AG09309 (cell line): ENCODE measurements around the gene STMN3.
"Not testable (repeated sequence)": the region's sequence is repeated elsewhere in the genome, so short reads cannot be mapped to it uniquely, and the experiment has no call there.

ENCODE experiments used
- DNase-seq: peaks from one replicate; pipeline ENCODE4 v3.0.0-alpha.2; 2010; ENCODE audit warnings: low read depth
- H3K4me3 ChIP-seq: 2 replicates; pipeline ENCODE4 v1.5.1; 2011; ENCODE audit warnings: mild to moderate bottlenecking, low read depth, low read length, moderate library complexity; ENCODE audit not compliant: control insufficient read depth
- TF ChIP-seq, protein P1 (sequence below): IDR thresholded peaks from 2 replicates; pipeline ENCODE4 v1.5.1; 2011; ENCODE audit warnings: mild to moderate bottlenecking, low read depth, low read length, inconsistent platforms; ENCODE audit not compliant: insufficient read depth, control insufficient read depth; ENCODE audit errors: missing control alignments

Gene STMN3

GRCh38 chr20:63617876-63618265 lies 35.4 kb downstream of the STMN3 start:
- TF ChIP-seq, protein P1, sequence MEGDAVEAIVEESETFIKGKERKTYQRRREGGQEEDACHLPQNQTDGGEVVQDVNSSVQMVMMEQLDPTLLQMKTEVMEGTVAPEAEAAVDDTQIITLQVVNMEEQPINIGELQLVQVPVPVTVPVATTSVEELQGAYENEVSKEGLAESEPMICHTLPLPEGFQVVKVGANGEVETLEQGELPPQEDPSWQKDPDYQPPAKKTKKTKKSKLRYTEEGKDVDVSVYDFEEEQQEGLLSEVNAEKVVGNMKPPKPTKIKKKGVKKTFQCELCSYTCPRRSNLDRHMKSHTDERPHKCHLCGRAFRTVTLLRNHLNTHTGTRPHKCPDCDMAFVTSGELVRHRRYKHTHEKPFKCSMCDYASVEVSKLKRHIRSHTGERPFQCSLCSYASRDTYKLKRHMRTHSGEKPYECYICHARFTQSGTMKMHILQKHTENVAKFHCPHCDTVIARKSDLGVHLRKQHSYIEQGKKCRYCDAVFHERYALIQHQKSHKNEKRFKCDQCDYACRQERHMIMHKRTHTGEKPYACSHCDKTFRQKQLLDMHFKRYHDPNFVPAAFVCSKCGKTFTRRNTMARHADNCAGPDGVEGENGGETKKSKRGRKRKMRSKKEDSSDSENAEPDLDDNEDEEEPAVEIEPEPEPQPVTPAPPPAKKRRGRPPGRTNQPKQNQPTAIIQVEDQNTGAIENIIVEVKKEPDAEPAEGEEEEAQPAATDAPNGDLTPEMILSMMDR = no peak
- no peak for DNase-seq
- no peak overlapping the region for H3K4me3 ChIP-seq

GRCh38 chr20:63617092-63617875 lies 35.9 kb downstream of the STMN3 start:
- TF ChIP-seq, protein P1 = no peak
- H3K4me3 ChIP-seq = no peak overlapping the region

DNA sequence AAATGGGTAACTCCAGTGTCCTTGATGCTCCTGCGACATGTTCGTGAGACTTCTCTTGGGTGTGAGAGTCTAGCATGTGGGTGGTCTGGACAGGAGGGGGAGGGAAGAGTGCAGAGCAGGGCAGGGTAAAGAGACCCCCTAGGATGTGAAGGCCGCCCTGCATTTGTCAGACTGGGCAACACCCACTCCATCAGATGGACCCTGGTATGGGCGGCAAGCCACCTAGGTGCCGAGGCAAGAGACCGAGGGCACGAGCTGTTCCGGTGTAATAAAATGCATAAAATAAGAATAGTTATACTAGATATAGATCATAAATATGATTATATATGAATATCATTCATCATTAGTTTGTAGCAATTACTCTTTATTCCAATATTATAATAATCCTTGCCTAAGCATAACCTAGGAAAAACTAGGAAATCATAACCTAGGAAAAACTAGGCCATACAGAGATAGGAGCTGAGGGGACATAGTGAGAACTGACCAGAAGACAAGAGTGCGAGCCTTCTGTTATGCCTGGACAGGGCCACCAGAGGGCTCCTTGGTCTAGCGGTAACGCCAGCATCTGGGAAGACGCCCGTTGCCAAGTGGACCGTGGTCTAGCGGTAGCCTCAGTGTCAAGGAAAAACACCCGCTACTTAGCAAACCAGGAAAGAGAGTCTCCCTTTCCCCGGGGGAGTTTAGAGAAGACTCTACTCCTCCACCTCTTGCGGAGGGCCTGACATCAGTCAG lies 39.2 kb downstream of the STMN3 start:
- H3K4me3 ChIP-seq, DNase-seq: not testable (repeated sequence)
- TF ChIP-seq, protein P1 = peak; percentile 31

More at GRCh38 chr20:63617092-63617875, 35.9 kb downstream of the STMN3 start:
- DNase-seq = no peak

DNA sequence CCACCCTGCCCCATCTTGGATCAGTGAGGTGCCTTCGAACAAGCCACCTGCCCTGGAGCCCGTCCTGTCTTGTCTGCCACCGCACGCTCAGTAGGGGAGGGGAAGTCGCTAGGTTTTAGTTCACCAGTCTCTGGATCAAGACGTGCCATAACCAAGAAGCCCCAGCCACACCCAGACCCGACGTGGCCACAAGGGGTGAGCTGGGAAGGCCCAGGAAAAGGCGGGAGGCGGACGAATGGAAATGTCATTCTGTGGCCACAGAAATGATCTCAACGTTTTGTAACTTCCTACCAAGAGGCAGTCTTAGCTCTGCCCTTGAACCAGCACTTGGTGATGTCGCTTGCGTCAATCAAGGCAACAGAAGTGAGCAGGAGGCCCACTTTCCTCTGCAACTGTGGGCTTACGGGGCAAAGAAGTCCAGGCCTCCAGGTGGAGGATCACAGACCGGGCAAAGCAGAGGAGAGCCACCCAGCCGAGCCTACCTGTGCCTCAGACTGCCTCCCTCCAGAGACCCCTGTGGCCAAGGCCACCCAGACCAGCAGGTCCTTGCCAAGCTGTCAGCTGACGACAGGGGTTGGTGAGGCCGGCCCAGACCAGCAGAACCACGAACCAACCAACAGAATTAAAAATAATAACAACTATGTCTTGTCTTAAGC lies 40.8 kb downstream of the STMN3 start:
- DNase-seq = no peak
- H3K4me3 ChIP-seq = no peak overlapping the region
- TF ChIP-seq, protein P1 = no peak

DNA sequence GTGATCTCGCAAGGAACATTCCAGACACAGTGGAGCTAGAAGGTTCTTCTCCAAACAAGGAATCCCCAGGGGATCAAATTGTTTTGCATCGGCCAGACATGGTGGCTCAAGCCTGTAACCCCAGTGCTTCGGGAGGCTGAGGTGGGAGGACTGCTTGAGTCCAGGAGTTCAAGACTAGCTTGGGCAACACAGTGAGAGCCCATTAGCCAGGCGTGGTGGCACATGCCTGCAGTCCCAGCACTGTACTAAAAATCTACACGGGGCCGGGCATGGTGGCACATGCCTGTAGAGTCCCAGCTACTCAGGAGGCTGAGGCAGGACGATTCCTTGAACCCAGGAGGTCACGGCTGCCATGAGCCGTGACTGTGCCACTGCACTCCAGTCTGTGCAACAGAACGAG lies 41.6 kb downstream of the STMN3 start:
- DNase-seq = no peak
- no peak overlapping the region for H3K4me3 ChIP-seq
- TF ChIP-seq, protein P1 = no peak

GRCh38 chr20:63610581-63611435 lies 42.4 kb downstream of the STMN3 start:
- no peak for DNase-seq
- TF ChIP-seq, protein P1 = no peak

More at GRCh38 chr20:63610581-63611435, 42.4 kb downstream of the STMN3 start:
- no peak overlapping the region for H3K4me3 ChIP-seq
